ENCODE data around the gene LAMA2. TPM values are rescaled to one million over a fixed set of nuclear protein-coding genes. Genes with fewer than 3 reads are reported as not detected.

LAMA2 gene
- total RNA-seq (190 TPM), polyA plus RNA-seq (54.2 TPM)

- Histone ChIP-seq H3K27ac (ENCODE audit: low read depth) (peak within 1 kb of the TSS; percentile 58), H3K4me3 (ENCODE audit: low read depth, low read length) (peak within 1 kb of the TSS; percentile 38), H3K4me1 (ENCODE audit: insufficient read depth) (no peaks in the 10 kb centered on the region), H3K36me3 (ENCODE audit: insufficient read depth) (no peaks in the 10 kb centered on the region)
- DNase-seq (ENCODE audit: extremely low spot score) = peak; percentile 29
- WGBS = 2% methylated on average over 36 of the region's 36 CpGs
These were observed at the start of gene LAMA2 for GRCh38 chr6:128882991-128883611. LAMA2 (plus strand) TSS chr6:128883138; CDS start chr6:128883246, 108 bp downstream.

GRCh38 chr6:128836761-128837160, 46.2 kb upstream of the LAMA2 start:
- Histone ChIP-seq H3K4me3 (ENCODE audit: low read depth, low read length) (no peak overlapping the region), H3K36me3 (ENCODE audit: insufficient read depth) (no peaks in the 10 kb centered on the region), H3K27ac (ENCODE audit: low read depth) (no peak overlapping the region), H3K4me1 (ENCODE audit: insufficient read depth) (no peaks in the 10 kb centered on the region)
- no peak for DNase-seq (ENCODE audit: extremely low spot score)
- 26% methylated on average over 1 of the region's 1 CpG for WGBS

GRCh38 chr6:128841518-128841917, 41.4 kb upstream of the LAMA2 start:
- Histone ChIP-seq H3K4me3 (ENCODE audit: low read depth, low read length) (no peak overlapping the region), H3K27ac (ENCODE audit: low read depth) (no peak overlapping the region), H3K4me1 (ENCODE audit: insufficient read depth) (no peaks in the 10 kb centered on the region), H3K36me3 (ENCODE audit: insufficient read depth) (no peaks in the 10 kb centered on the region)
- 88% methylated on average over 4 of the region's 4 CpGs for WGBS
- no peak for DNase-seq (ENCODE audit: extremely low spot score)

- H3K27ac ChIP-seq (ENCODE audit: low read depth) = no peak overlapping the region
- 85% methylated on average over 2 of the region's 2 CpGs for WGBS
- H3K4me3 ChIP-seq (ENCODE audit: low read depth, low read length) = no peak overlapping the region
- no peaks in the 10 kb centered on the region for H3K4me1 ChIP-seq (ENCODE audit: insufficient read depth)
- H3K36me3 ChIP-seq (ENCODE audit: insufficient read depth) = no peaks in the 10 kb centered on the region
- DNase-seq (ENCODE audit: extremely low spot score) = no peak
These were observed 38.3 kb upstream of the LAMA2 start for GRCh38 chr6:128844598-128844997.

- H3K4me1 ChIP-seq (ENCODE audit: insufficient read depth) = no peaks in the 10 kb centered on the region
- WGBS = 52% methylated on average over 4 of the region's 4 CpGs
- no peak for DNase-seq (ENCODE audit: extremely low spot score)
- H3K36me3 ChIP-seq (ENCODE audit: insufficient read depth) = no peaks in the 10 kb centered on the region
- H3K4me3 ChIP-seq (ENCODE audit: low read depth, low read length) = no peak overlapping the region
- no peak overlapping the region for H3K27ac ChIP-seq (ENCODE audit: low read depth)
These were observed 35.3 kb upstream of the LAMA2 start for GRCh38 chr6:128847431-128848210.

GRCh38 chr6:128848212-128848935, 34.6 kb upstream of the LAMA2 start:
- no peaks in the 10 kb centered on the region for H3K36me3 ChIP-seq (ENCODE audit: insufficient read depth)
- no peak for DNase-seq (ENCODE audit: extremely low spot score)
- H3K4me1 ChIP-seq (ENCODE audit: insufficient read depth) = no peaks in the 10 kb centered on the region
- H3K27ac ChIP-seq (ENCODE audit: low read depth) = no peak overlapping the region
- WGBS = 50% methylated on average over 7 of the region's 7 CpGs
- no peak overlapping the region for H3K4me3 ChIP-seq (ENCODE audit: low read depth, low read length)

GRCh38 chr6:128855581-128856085, 27.3 kb upstream of the LAMA2 start:
- no peak overlapping the region for H3K27ac ChIP-seq (ENCODE audit: low read depth)
- no peaks in the 10 kb centered on the region for H3K36me3 ChIP-seq (ENCODE audit: insufficient read depth)
- WGBS = 75% methylated on average over 5 of the region's 5 CpGs
- DNase-seq (ENCODE audit: extremely low spot score) = no peak
- H3K4me1 ChIP-seq (ENCODE audit: insufficient read depth) = no peaks in the 10 kb centered on the region
- H3K4me3 ChIP-seq (ENCODE audit: low read depth, low read length) = no peak overlapping the region

GRCh38 chr6:128857806-128858205, 25.1 kb upstream of the LAMA2 start:
- no peaks in the 10 kb centered on the region for H3K4me1 ChIP-seq (ENCODE audit: insufficient read depth)
- H3K27ac ChIP-seq (ENCODE audit: low read depth) = no peak overlapping the region
- no peak overlapping the region for H3K4me3 ChIP-seq (ENCODE audit: low read depth, low read length)
- WGBS = 86% methylated on average over 5 of the region's 5 CpGs
- no peak for DNase-seq (ENCODE audit: extremely low spot score)
- no peaks in the 10 kb centered on the region for H3K36me3 ChIP-seq (ENCODE audit: insufficient read depth)

- DNase-seq (ENCODE audit: extremely low spot score) = no peak
- Histone ChIP-seq H3K27ac (ENCODE audit: low read depth) (no peak overlapping the region), H3K4me3 (ENCODE audit: low read depth, low read length) (no peak overlapping the region), H3K36me3 (ENCODE audit: insufficient read depth) (no peaks in the 10 kb centered on the region), H3K4me1 (ENCODE audit: insufficient read depth) (no peaks in the 10 kb centered on the region)
- 89% methylated on average over 1 of the region's 1 CpG for WGBS
These were observed 22.2 kb upstream of the LAMA2 start for GRCh38 chr6:128860782-128861181.

- no peak overlapping the region for H3K27ac ChIP-seq (ENCODE audit: low read depth)
- no peak overlapping the region for H3K4me3 ChIP-seq (ENCODE audit: low read depth, low read length)
- H3K36me3 ChIP-seq (ENCODE audit: insufficient read depth) = no peaks in the 10 kb centered on the region
- no peak for DNase-seq (ENCODE audit: extremely low spot score)
- H3K4me1 ChIP-seq (ENCODE audit: insufficient read depth) = no peaks in the 10 kb centered on the region
These were observed 19.0 kb upstream of the LAMA2 start for GRCh38 chr6:128863983-128864382.

- no peaks in the 10 kb centered on the region for H3K36me3 ChIP-seq (ENCODE audit: insufficient read depth)
- H3K4me1 ChIP-seq (ENCODE audit: insufficient read depth) = no peaks in the 10 kb centered on the region
- no peak overlapping the region for H3K4me3 ChIP-seq (ENCODE audit: low read depth, low read length)
- H3K27ac ChIP-seq (ENCODE audit: low read depth) = no peak overlapping the region
- 42% methylated on average over 3 of the region's 3 CpGs for WGBS
- DNase-seq (ENCODE audit: extremely low spot score) = no peak
These were observed 12.2 kb upstream of the LAMA2 start for GRCh38 chr6:128870746-128871145.

- no peak overlapping the region for H3K4me3 ChIP-seq (ENCODE audit: low read depth, low read length)
- no peak for DNase-seq (ENCODE audit: extremely low spot score)
- H3K4me1 ChIP-seq (ENCODE audit: insufficient read depth) = no peaks in the 10 kb centered on the region
- no peaks in the 10 kb centered on the region for H3K36me3 ChIP-seq (ENCODE audit: insufficient read depth)
- H3K27ac ChIP-seq (ENCODE audit: low read depth) = no peak overlapping the region
These were observed 8.1 kb upstream of the LAMA2 start for GRCh38 chr6:128874863-128875262.

GRCh38 chr6:128882560-128882959, 378 bp upstream of the LAMA2 start:
- Histone ChIP-seq H3K27ac (ENCODE audit: low read depth) (peak overlapping the region; percentile 58), H3K4me1 (ENCODE audit: insufficient read depth) (no peaks in the 10 kb centered on the region), H3K4me3 (ENCODE audit: low read depth, low read length) (peak overlapping the region; percentile 38), H3K36me3 (ENCODE audit: insufficient read depth) (no peaks in the 10 kb centered on the region)
- WGBS = 48% methylated on average over 2 of the region's 2 CpGs
- DNase-seq (ENCODE audit: extremely low spot score) = no peak

- no peak for DNase-seq (ENCODE audit: extremely low spot score)
- peak overlapping the region; percentile 38 for H3K4me3 ChIP-seq (ENCODE audit: low read depth, low read length)
- H3K4me1 ChIP-seq (ENCODE audit: insufficient read depth) = no peaks in the 10 kb centered on the region
- 41% methylated on average over 2 of the region's 2 CpGs for WGBS
- H3K36me3 ChIP-seq (ENCODE audit: insufficient read depth) = no peaks in the 10 kb centered on the region
- no peak overlapping the region for H3K27ac ChIP-seq (ENCODE audit: low read depth)
These were observed 968 bp downstream of the LAMA2 start for GRCh38 chr6:128883906-128884305.

Measured in urinary bladder (tissue), 4 donors.